SH-SY5Y (cell line): ENCODE results near the gene ZNF280A.

ENCODE experiments used
- GATA2 ChIP-seq: IDR thresholded peaks from 2 replicates; pipeline ENCODE4 v1.6.1; 2011; ENCODE audit warnings: mild to moderate bottlenecking, low read depth, low read length
- GATA3 ChIP-seq: IDR thresholded peaks from 2 replicates; pipeline ENCODE4 v1.6.1; 2011; ENCODE audit warnings: low read depth, mild to moderate bottlenecking, low read length, moderate library complexity

DNA sequence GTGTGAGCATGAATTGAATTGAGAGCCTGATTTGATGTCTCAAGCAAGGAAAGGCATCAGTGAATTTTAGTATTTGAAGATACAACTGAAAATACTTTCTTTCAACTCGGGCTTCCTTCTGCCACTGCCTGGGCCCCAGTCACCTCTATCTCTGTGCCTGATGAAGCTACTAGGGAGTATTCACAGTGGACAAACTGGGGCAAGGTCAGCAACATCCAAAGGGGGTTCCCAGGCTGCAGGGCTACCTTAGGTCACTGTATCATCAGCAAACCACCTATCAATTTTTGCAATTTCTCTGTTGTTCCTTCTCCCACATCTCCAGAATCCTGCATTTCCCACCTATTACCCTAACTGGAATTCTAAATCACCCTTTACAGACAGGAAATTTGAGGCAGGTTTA is 28.8 kb upstream of the ZNF280A start:
- TF ChIP-seq GATA3 = no peak
- no peak for TF ChIP-seq GATA2
